Measurements from ENCODE around the gene NPIPA7. TPM values are rescaled to one million over a fixed set of nuclear protein-coding genes. Genes with fewer than 3 reads are reported as not detected.
A peak's percentile ranks its signal among the peaks of the same experiment; 100 is the strongest.
"Not testable (repeated sequence)": the region's sequence is repeated elsewhere in the genome, so short reads cannot be mapped to it uniquely, and the experiment has no call there.

Gene NPIPA7
- total and polyA plus RNA-seq, 12 donors = 2.4 to 160 (median 8.0) TPM; not detected in 1

DNA sequence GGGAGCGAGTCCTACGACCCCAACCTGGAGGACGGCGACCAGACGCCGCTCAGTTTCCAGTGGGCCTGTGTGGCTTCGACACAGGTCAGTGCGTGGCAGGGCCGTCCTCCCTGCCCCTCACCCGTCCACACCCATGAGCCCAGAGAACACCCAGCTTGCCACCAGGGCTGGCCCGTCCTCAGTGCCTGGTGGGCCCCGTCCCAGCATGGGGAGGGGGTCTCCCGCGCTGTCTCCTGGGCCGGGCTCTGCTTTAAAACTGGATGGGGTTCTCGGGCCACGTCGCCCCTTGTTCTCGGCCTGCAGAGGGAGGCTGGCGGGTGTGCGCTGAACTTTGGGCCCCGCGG is 11.7 kb upstream of the NPIPA7 start:
- H3K4me1 ChIP-seq (replicated peaks in 1 of 2); H3K27ac ChIP-seq; H3K4me3 ChIP-seq; intact Hi-C loops (cut with DNase I); H3K9me3 ChIP-seq (replicated peaks in 1 of 3); DNase-seq; H3K36me3 ChIP-seq (replicated peaks in 1 of 2); H3K27me3 ChIP-seq: not testable (repeated sequence)
- WGBS, 4 donors = no CpG with 5 or more reads among the region's 23 CpGs

DNA sequence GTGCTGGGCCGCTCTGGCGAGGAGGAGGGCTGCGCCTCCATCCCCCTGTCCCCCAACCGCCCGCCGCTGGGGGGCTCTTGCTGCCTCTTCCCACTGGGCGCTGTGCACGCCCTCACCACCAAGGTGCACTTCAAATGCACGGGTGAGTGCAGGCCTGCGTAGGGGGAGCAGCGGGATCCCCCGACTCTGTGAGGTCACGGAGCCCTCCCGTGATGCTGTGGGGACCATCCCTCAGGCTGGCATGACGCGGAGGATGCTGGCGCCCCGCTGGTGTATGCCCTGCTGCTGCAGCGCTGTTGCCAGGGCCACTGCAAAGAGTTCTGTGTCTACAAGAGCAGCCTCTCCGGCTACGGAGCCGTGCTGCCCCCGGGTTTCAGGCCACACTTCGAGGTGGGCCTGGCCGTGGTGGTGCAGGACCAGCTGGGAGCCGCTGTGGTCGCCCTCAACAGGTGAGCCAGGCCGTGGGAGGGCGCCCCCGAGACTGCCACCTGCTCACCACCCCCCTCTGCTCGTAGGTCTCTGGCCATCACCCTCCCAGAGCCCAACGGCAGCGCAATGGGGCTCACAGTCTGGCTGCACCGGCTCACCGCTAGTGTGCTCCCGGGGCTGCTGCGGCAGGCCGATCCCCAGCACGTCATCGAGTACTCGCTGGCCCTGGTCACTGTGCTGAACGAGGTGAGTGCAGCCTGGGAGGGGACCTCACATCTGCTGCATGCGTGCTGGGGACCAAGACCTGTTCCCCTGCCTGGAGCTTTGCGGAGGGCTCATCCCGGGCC is 9.7 kb upstream of the NPIPA7 start:
- H3K4me3 ChIP-seq; H3K27ac ChIP-seq; intact Hi-C loops (cut with DNase I); H3K27me3 ChIP-seq; H3K4me1 ChIP-seq (replicated peaks in 1 of 2); H3K36me3 ChIP-seq (replicated peaks in 1 of 2); H3K9me3 ChIP-seq (replicated peaks in 1 of 3): not testable (repeated sequence)
- 43 to 56% (median 55%) methylated on average over 8 to 28 of the region's 45 CpGs; no CpG with 5 or more reads in 1 of the 4 donors for WGBS, 4 donors
- peak in 4 of 7 donors; percentile 5 to 10 (median 7) for DNase-seq

DNA sequence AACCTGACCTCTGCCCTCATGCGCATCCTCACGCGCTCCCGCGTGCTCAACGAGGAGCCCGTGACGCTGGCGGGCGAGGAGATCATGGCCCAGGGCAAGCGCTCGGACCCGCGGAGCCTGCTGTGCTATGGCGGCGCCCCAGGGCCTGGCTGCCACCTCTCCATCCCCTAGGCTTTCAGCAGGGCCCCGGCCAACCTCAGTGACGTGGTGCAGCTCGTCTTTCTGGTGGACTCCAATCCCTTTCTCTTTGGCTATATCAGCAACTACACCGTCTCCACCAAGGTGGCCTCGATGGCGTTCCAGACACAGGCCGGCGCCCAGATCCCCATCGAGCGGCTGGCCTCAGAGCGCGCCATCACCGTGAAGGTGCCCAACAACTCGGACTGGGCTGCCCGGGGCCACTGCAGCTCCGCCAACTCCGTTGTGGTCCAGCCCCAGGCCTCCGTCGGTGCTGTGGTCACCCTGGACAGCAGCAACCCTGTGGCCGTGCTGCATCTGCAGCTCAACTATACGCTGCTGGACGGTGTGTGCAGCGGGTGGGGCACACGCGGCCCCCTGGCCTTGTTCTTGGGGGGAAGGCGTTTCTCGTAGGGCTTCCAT is 7.7 kb upstream of the NPIPA7 start:
- WGBS, 4 donors = 79 to 90% (median 82%) methylated on average over 6 to 19 of the region's 43 CpGs; no CpG with 5 or more reads in 1 of the 4 donors
- H3K9me3 ChIP-seq (replicated peaks in 1 of 3); H3K4me1 ChIP-seq (replicated peaks in 1 of 2); H3K27ac ChIP-seq; H3K4me3 ChIP-seq; H3K27me3 ChIP-seq; H3K36me3 ChIP-seq (replicated peaks in 1 of 2); intact Hi-C loops (cut with DNase I): not testable (repeated sequence)
- DNase-seq = peak in 3 of 7 donors; percentile 4 to 9 (median 6)

DNA sequence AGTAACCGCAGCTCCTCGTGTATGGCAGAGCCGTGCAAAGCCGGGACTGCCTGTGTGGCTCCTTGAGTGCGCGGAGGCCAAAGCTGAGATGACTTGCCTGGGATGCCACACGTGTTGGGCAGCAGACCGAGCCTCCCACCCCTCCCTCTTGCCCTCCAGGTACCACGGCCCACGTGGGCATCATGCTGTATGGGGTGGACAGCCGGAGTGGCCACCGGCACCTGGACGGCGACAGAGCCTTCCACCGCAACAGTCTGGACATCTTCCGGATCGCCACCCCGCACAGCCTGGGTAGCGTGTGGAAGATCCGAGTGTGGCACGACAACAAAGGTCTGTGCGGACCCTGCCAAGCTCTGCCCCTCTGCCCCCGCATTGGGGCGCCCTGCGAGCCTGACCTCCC is 4.7 kb upstream of the NPIPA7 start:
- intact Hi-C loops (cut with DNase I); H3K27ac ChIP-seq; H3K4me3 ChIP-seq; H3K9me3 ChIP-seq (replicated peaks in 1 of 3); H3K4me1 ChIP-seq (replicated peaks in 1 of 2); H3K27me3 ChIP-seq; H3K36me3 ChIP-seq (replicated peaks in 1 of 2): not testable (repeated sequence)
- peak in 1 of 7 donors; percentile 4 for DNase-seq
- 86 to 94% methylated on average over 6 to 10 of the region's 25 CpGs; no CpG with 5 or more reads in 2 of the 4 donors for WGBS, 4 donors

DNA sequence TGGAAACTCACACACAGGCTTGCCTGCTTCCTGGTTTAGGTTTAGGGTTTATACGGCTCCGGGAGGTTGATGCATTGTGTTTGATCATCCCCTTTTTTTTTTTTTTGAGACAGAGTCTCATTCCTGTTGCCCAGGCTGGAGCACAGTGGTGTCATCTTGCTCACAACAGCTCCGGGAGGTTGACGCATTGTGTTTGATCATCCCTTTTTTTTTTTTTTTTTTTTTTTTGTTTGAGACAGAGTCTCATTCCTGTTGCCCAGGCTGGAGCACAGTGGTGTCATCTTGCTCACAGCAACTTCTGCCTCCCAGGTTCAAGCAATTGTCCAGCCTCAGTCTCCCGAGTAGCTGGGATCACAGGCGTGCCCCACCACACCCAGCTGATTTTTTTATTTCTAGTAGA is 20.7 kb downstream of the NPIPA7 start:
- DNase-seq; H3K4me1 ChIP-seq (replicated peaks in 1 of 2); H3K36me3 ChIP-seq (replicated peaks in 1 of 2); H3K27me3 ChIP-seq; intact Hi-C loops (cut with DNase I); H3K4me3 ChIP-seq; H3K9me3 ChIP-seq (replicated peaks in 1 of 3); H3K27ac ChIP-seq: not testable (repeated sequence)
- WGBS, 4 donors = no CpG with 5 or more reads among the region's 6 CpGs

DNA sequence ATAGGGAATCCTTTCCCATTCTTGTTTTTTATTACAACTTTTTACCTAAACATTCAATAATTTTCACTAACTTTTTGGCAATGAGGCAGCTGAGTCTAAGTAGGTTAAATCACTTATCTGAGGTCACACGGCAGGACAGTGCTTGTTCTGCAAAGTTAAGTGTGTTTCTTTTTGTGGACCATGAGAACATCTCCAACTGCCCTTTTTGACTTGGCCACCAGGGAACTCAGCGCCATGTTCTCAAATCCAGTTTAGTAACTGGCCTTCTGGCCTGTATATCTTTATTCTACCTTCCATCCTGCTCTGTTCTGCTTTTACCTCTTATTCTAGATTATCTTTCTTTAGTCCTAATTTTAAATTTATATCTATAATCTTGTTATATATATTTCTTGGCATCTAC is 23.4 kb downstream of the NPIPA7 start:
- intact Hi-C loops (cut with DNase I); H3K9me3 ChIP-seq (replicated peaks in 1 of 3); H3K27me3 ChIP-seq; DNase-seq; H3K4me3 ChIP-seq; H3K4me1 ChIP-seq (replicated peaks in 1 of 2); H3K27ac ChIP-seq; H3K36me3 ChIP-seq (replicated peaks in 1 of 2): not testable (repeated sequence)
- WGBS, 4 donors = no CpG with 5 or more reads among the region's 2 CpGs

DNA sequence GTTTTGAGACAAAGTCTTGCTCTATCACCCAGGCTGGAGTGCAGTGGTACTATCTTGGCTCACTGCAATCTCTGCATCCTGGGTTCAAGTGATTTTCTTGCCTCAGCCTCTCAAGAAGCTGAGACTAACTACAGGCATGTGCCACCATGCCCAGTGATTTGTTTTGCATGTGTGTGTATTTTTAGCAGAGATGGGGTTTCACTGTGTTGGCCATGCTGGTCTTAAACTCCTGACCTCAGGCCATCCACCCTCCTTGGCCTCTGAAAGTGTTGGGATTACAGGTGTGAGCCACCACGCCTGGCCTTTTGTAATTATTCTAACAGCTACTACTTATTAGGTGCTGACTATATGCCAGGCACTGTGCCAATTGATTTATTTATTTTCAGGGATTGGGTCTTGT is 25.3 kb downstream of the NPIPA7 start:
- H3K4me3 ChIP-seq; H3K4me1 ChIP-seq (replicated peaks in 1 of 2); DNase-seq; H3K27me3 ChIP-seq; H3K36me3 ChIP-seq (replicated peaks in 1 of 2); intact Hi-C loops (cut with DNase I); H3K27ac ChIP-seq; H3K9me3 ChIP-seq (replicated peaks in 1 of 3): not testable (repeated sequence)
- WGBS, 4 donors = no CpG with 5 or more reads among the region's 1 CpG

DNA sequence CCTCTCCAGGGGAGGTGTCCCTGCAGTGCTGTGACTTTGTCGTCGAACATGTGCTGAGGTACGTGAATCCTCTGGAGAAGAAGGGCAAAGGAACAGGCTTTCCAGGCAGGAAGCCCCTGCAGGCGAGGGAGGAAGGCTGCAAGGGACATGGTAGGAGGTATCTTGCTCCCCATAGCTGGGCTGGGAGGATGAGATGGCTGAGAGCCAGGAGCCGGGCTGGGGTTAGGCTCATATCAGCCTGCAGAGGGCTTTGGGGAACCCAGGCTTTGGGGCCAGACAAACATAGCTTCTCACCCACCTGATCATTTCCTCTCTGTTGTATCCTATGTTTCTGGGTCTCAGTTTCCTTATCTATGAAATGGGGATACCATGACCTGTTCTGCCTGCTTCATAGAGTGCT is 26.5 kb downstream of the NPIPA7 start:
- H3K27ac ChIP-seq; H3K27me3 ChIP-seq; H3K9me3 ChIP-seq (replicated peaks in 1 of 3); DNase-seq; H3K4me1 ChIP-seq (replicated peaks in 1 of 2); intact Hi-C loops (cut with DNase I); H3K36me3 ChIP-seq (replicated peaks in 1 of 2); H3K4me3 ChIP-seq: not testable (repeated sequence)
- no CpG with 5 or more reads among the region's 5 CpGs for WGBS, 4 donors

DNA sequence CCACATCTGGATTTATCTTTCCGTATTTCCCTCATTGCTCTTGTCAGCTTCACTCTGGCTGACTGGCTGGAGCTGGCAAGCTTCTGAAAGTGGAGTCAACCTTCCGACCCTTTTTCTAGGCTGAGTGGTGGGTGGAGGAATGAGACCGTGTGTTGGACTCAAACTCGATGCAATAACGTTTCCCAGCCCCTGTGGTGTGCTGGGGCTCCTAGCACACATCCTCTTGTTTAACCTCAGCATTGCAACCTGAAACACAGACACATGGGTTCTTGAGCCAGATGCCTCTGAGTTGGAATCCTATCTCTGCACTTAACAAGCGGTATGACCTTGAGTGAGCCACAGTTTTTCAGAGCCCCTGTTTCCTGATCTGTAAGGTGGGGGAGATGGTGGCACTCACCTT is 29.5 kb downstream of the NPIPA7 start:
- H3K9me3 ChIP-seq (replicated peaks in 1 of 3); H3K27me3 ChIP-seq; H3K4me3 ChIP-seq; H3K27ac ChIP-seq; intact Hi-C loops (cut with DNase I); H3K4me1 ChIP-seq (replicated peaks in 1 of 2); DNase-seq; H3K36me3 ChIP-seq (replicated peaks in 1 of 2): not testable (repeated sequence)
- 45 to 60% (median 56%) methylated on average over 1 of the region's 6 CpGs; no CpG with 5 or more reads in 1 of the 4 donors for WGBS, 4 donors

DNA sequence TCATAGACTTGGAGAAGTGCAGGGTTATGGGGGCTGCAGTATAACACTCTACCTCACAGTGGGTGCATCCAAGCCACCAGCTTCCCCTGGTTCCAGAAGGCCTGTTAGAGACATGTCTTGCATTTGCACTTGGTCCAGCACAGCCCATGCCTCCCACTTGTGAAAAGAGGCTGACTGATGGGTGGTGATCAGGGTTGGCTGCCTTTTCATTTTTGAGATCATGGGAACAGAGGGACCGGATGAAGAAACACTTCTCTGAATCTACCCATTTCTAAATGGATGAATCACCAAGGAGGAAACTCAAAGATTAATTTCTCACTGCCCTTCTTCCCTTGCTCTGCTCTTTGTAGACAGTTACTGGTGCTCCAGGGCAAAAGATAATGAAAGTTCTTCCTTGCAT is 34.8 kb downstream of the NPIPA7 start:
- H3K27me3 ChIP-seq; H3K36me3 ChIP-seq (replicated peaks in 1 of 2); H3K27ac ChIP-seq; DNase-seq; H3K4me1 ChIP-seq (replicated peaks in 1 of 2); H3K4me3 ChIP-seq; intact Hi-C loops (cut with DNase I); H3K9me3 ChIP-seq (replicated peaks in 1 of 3): not testable (repeated sequence)
- WGBS, 4 donors = no CpG with 5 or more reads among the region's 1 CpG

DNA sequence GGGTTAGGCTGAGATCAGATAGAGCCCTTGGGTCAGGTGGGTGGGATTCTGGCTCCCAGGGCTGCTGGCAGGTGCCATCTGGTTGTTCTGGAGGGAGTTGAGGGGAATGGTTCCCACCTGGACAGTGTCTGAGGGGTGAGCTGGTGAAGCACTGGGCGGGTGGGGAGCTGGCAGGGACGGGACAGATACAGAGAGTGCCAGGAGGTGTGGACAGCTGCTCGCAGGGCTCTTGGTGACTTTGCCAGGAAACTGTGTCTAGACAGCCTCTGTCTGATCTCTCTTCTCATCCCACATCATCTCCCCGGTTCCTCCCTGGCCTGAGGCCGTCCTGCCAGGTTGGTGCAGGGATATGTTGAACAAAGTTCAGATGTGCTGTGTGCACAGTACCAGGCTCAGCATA is 38.1 kb downstream of the NPIPA7 start:
- H3K36me3 ChIP-seq (replicated peaks in 1 of 2); intact Hi-C loops (cut with DNase I); DNase-seq; H3K4me1 ChIP-seq (replicated peaks in 1 of 2); H3K4me3 ChIP-seq; H3K9me3 ChIP-seq (replicated peaks in 1 of 3); H3K27me3 ChIP-seq; H3K27ac ChIP-seq: not testable (repeated sequence)
- no CpG with 5 or more reads among the region's 5 CpGs for WGBS, 4 donors

Data from adrenal gland (tissue), 12 donors.